ENCODE measurements around the gene FILIP1.

The FILIP1 gene

GRCh38 chr6:75376347-75377024 is 117.1 kb downstream of the FILIP1 start:
- no peak for TF ChIP-seq GATA2 (IDR thresholded peaks at IDR 0.05; ENCODE audit: low read depth, low read length)
- no peak for TF ChIP-seq GATA3 (IDR thresholded peaks at IDR 0.05; ENCODE audit: low read depth, low read length)

- TF ChIP-seq GATA2 (IDR thresholded peaks at IDR 0.05; ENCODE audit: low read depth, low read length), result no peak
- TF ChIP-seq GATA3 (IDR thresholded peaks at IDR 0.05; ENCODE audit: low read depth, low read length), result no peak
Measured at GRCh38 chr6:75374961-75375400, 118.6 kb downstream of the FILIP1 start.

- TF ChIP-seq GATA3 (IDR thresholded peaks at IDR 0.05; ENCODE audit: low read depth, low read length) (no peak), GATA2 (IDR thresholded peaks at IDR 0.05; ENCODE audit: low read depth, low read length) (no peak)
Measured at GRCh38 chr6:75372884-75373283, 120.7 kb downstream of the FILIP1 start.

- TF ChIP-seq GATA2 (IDR thresholded peaks at IDR 0.05; ENCODE audit: low read depth, low read length) (no peak), GATA3 (IDR thresholded peaks at IDR 0.05; ENCODE audit: low read depth, low read length) (no peak)
Measured at GRCh38 chr6:75370011-75370410, 123.6 kb downstream of the FILIP1 start.

- TF ChIP-seq GATA2 (IDR thresholded peaks at IDR 0.05; ENCODE audit: low read depth, low read length) (no peak), GATA3 (IDR thresholded peaks at IDR 0.05; ENCODE audit: low read depth, low read length) (no peak)
Measured at GRCh38 chr6:75368864-75369402, 124.7 kb downstream of the FILIP1 start.

- no peak for TF ChIP-seq GATA2 (IDR thresholded peaks at IDR 0.05; ENCODE audit: low read depth, low read length)
- TF ChIP-seq GATA3 (IDR thresholded peaks at IDR 0.05; ENCODE audit: low read depth, low read length), result no peak
Measured at GRCh38 chr6:75368151-75368779, 125.3 kb downstream of the FILIP1 start.

GRCh38 chr6:75363304-75363703 is 130.3 kb downstream of the FILIP1 start:
- no peak for TF ChIP-seq GATA3 (IDR thresholded peaks at IDR 0.05; ENCODE audit: low read depth, low read length)
- no peak for TF ChIP-seq GATA2 (IDR thresholded peaks at IDR 0.05; ENCODE audit: low read depth, low read length)

- TF ChIP-seq GATA3 (IDR thresholded peaks at IDR 0.05; ENCODE audit: low read depth, low read length) (no peak), GATA2 (IDR thresholded peaks at IDR 0.05; ENCODE audit: low read depth, low read length) (no peak)
Measured at GRCh38 chr6:75353644-75354043, 140.0 kb downstream of the FILIP1 start.

GRCh38 chr6:75351570-75351969 is 142.0 kb downstream of the FILIP1 start:
- no peak for TF ChIP-seq GATA2 (IDR thresholded peaks at IDR 0.05; ENCODE audit: low read depth, low read length)
- no peak for TF ChIP-seq GATA3 (IDR thresholded peaks at IDR 0.05; ENCODE audit: low read depth, low read length)

GRCh38 chr6:75350808-75351207 is 142.8 kb downstream of the FILIP1 start:
- TF ChIP-seq GATA2 (IDR thresholded peaks at IDR 0.05; ENCODE audit: low read depth, low read length) (no peak), GATA3 (IDR thresholded peaks at IDR 0.05; ENCODE audit: low read depth, low read length) (no peak)

GRCh38 chr6:75350156-75350555 is 143.4 kb downstream of the FILIP1 start:
- TF ChIP-seq GATA2 (IDR thresholded peaks at IDR 0.05; ENCODE audit: low read depth, low read length), result no peak
- no peak for TF ChIP-seq GATA3 (IDR thresholded peaks at IDR 0.05; ENCODE audit: low read depth, low read length)

GRCh38 chr6:75349262-75349984 is 144.2 kb downstream of the FILIP1 start:
- TF ChIP-seq GATA2 (IDR thresholded peaks at IDR 0.05; ENCODE audit: low read depth, low read length) (no peak), GATA3 (IDR thresholded peaks at IDR 0.05; ENCODE audit: low read depth, low read length) (no peak)

GRCh38 chr6:75348882-75349261 is 144.7 kb downstream of the FILIP1 start:
- TF ChIP-seq GATA2 (IDR thresholded peaks at IDR 0.05; ENCODE audit: low read depth, low read length), result no peak
- no peak for TF ChIP-seq GATA3 (IDR thresholded peaks at IDR 0.05; ENCODE audit: low read depth, low read length)

GRCh38 chr6:75347898-75348610 is 145.5 kb downstream of the FILIP1 start:
- no peak for TF ChIP-seq GATA2 (IDR thresholded peaks at IDR 0.05; ENCODE audit: low read depth, low read length)
- TF ChIP-seq GATA3 (IDR thresholded peaks at IDR 0.05; ENCODE audit: low read depth, low read length), result no peak
